ENCODE results near the gene AMZ1. TPM values are rescaled to one million over a fixed set of nuclear protein-coding genes. Genes with fewer than 3 reads are reported as not detected.
A peak's percentile ranks its signal among the peaks of the same experiment; 100 is the strongest.

AMZ1 gene
- total RNA-seq, 1 donor from 2014 or later: not detected

- Histone ChIP-seq H2AFZ (replicated peaks) (no peak overlapping the region), H3K4me1 (no peaks in the 10 kb centered on the region), H3K4me2 (no peak overlapping the region), H4K20me1 (ENCODE audit: low read depth) (no peaks in the 10 kb centered on the region), H3K27me3 (no peaks in the 10 kb centered on the region), H3K79me2 (ENCODE audit: low read depth) (no peaks in the 10 kb centered on the region), H3K27ac (no peak overlapping the region), H3K4me3 (no peak overlapping the region), H3F3A (ENCODE audit: low read depth) (no peaks in the 10 kb centered on the region), H3K36me3 (no peaks in the 10 kb centered on the region), H3K9ac (no peak overlapping the region), H3K9me3 (ENCODE audit: low read depth) (no peaks in the 10 kb centered on the region)
- Mint-ChIP-seq H3K4me3 (no peak overlapping the region), H3K27ac (no peak overlapping the region), H3K27me3 (ENCODE audit: insufficient read depth, low read depth) (peaks cover 4% of the 10 kb centered on the region), H3K4me1 (peaks cover 10% of the 10 kb centered on the region), H3K9me3 (no peaks in the 10 kb centered on the region), H3K36me3 (no peaks in the 10 kb centered on the region)
- TF ChIP-seq EZH2phosphoT487 (IDR thresholded peaks at IDR 0.05): no peak
- no peak for TF ChIP-seq EZH2 (IDR thresholded peaks at IDR 0.05)
- TF ChIP-seq, protein P1, sequence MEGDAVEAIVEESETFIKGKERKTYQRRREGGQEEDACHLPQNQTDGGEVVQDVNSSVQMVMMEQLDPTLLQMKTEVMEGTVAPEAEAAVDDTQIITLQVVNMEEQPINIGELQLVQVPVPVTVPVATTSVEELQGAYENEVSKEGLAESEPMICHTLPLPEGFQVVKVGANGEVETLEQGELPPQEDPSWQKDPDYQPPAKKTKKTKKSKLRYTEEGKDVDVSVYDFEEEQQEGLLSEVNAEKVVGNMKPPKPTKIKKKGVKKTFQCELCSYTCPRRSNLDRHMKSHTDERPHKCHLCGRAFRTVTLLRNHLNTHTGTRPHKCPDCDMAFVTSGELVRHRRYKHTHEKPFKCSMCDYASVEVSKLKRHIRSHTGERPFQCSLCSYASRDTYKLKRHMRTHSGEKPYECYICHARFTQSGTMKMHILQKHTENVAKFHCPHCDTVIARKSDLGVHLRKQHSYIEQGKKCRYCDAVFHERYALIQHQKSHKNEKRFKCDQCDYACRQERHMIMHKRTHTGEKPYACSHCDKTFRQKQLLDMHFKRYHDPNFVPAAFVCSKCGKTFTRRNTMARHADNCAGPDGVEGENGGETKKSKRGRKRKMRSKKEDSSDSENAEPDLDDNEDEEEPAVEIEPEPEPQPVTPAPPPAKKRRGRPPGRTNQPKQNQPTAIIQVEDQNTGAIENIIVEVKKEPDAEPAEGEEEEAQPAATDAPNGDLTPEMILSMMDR (IDR thresholded peaks at IDR 0.05): no peak
- DNase-seq (ENCODE audit: low spot score): no peak
These were observed 7.7 kb upstream of the AMZ1 start for GRCh38 chr7:2680256-2680655.

- no peaks in the 10 kb centered on the region for H3K9me3 ChIP-seq (ENCODE audit: low read depth)
- no peaks in the 10 kb centered on the region for H3F3A ChIP-seq (ENCODE audit: low read depth)
- peaks cover under 1% of the 10 kb centered on the region for H3K27me3 ChIP-seq
- H3K36me3 ChIP-seq: no peaks in the 10 kb centered on the region
- no peaks in the 10 kb centered on the region for H3K79me2 ChIP-seq (ENCODE audit: low read depth)
- no peaks in the 10 kb centered on the region for H4K20me1 ChIP-seq (ENCODE audit: low read depth)
- no peak overlapping the region for H2AFZ ChIP-seq (replicated peaks)
- H3K4me1 Mint-ChIP-seq: peaks cover 10% of the 10 kb centered on the region
- no peak overlapping the region for H3K4me3 ChIP-seq
- H3K9ac ChIP-seq: no peak overlapping the region
- no peaks in the 10 kb centered on the region for H3K4me1 ChIP-seq
- H3K4me3 Mint-ChIP-seq: no peak overlapping the region
- no peak overlapping the region for H3K27ac Mint-ChIP-seq
- H3K4me2 ChIP-seq: no peak overlapping the region
- no peaks in the 10 kb centered on the region for H3K36me3 Mint-ChIP-seq
- peaks cover 7% of the 10 kb centered on the region for H3K27me3 Mint-ChIP-seq (ENCODE audit: insufficient read depth, low read depth)
- peak; percentile 85 for DNase-seq (ENCODE audit: low spot score)
- H3K9me3 Mint-ChIP-seq: no peaks in the 10 kb centered on the region
- no peak overlapping the region for H3K27ac ChIP-seq
- no peak for TF ChIP-seq EZH2phosphoT487 (IDR thresholded peaks at IDR 0.05)
- TF ChIP-seq, protein P1 (IDR thresholded peaks at IDR 0.05): peak; percentile 73
These were observed 7.1 kb upstream of the AMZ1 start for GRCh38 chr7:2680792-2681490.

- Histone ChIP-seq H3K36me3 (no peaks in the 10 kb centered on the region), H3K27me3 (peaks cover 13% of the 10 kb centered on the region), H3K79me2 (ENCODE audit: low read depth) (no peaks in the 10 kb centered on the region), H3F3A (ENCODE audit: low read depth) (no peaks in the 10 kb centered on the region), H3K4me3 (no peak overlapping the region), H3K4me1 (no peaks in the 10 kb centered on the region), H4K20me1 (ENCODE audit: low read depth) (no peaks in the 10 kb centered on the region), H3K4me2 (no peak overlapping the region), H3K27ac (no peak overlapping the region), H3K9me3 (ENCODE audit: low read depth) (no peaks in the 10 kb centered on the region), H3K9ac (no peak overlapping the region), H2AFZ (replicated peaks) (no peak overlapping the region)
- Mint-ChIP-seq H3K9me3 (no peaks in the 10 kb centered on the region), H3K4me3 (no peak overlapping the region), H3K27me3 (ENCODE audit: insufficient read depth, low read depth) (peaks cover 17% of the 10 kb centered on the region), H3K4me1 (peaks cover 10% of the 10 kb centered on the region), H3K36me3 (no peaks in the 10 kb centered on the region), H3K27ac (no peak overlapping the region)
- no peak for DNase-seq (ENCODE audit: low spot score)
- no peak for TF ChIP-seq EZH2phosphoT487 (IDR thresholded peaks at IDR 0.05)
- no peak for TF ChIP-seq EZH2 (IDR thresholded peaks at IDR 0.05)
- TF ChIP-seq, protein P1 (IDR thresholded peaks at IDR 0.05): no peak
These were observed 5.8 kb upstream of the AMZ1 start for GRCh38 chr7:2681929-2682799.

Data from neural progenitor cell (in vitro differentiated cells).